Kidney capillary endothelial cell (primary cell): ENCODE measurements around the gene CFAP73.

Source experiments
- DNase-seq: peaks from one replicate; pipeline ENCODE4 v3.0.0-alpha.2; 2018; ENCODE audit warnings: low spot score

The CFAP73 gene

DNA sequence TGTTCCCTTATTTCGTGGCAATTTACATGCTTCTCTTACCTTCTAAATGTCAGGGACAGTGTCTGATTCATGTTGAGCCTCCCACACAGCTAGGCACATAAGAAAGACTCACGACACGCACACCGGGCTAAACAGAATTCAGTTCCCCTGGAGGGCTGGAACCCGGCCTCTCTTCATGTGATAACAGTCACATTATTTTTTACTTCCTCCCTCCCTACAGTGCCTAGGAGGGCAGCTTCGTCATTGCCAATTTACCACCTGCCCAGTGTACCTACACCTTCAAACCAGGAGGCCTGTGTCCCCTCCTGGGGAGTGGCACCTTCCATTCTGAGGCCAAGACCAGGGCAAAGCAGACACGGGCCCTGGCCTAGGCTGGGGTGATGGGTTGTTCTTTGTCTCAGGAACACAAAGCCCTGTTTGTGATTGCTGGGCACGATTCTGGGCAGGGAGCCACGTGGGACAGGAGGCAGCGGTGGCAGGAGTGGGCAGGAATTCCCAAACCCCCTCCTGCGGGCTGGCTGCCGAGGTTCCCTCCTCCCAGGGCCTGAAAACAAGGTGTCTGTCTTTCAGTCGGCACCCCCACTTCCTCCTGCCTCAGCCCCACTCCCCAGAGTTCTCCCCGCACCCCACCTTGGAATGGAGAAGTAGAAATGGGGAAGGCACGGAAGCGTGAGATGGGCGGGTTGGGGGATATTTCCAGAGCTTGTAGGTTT lies 7.2 kb upstream of the CFAP73 start:
- no peak for DNase-seq

DNA sequence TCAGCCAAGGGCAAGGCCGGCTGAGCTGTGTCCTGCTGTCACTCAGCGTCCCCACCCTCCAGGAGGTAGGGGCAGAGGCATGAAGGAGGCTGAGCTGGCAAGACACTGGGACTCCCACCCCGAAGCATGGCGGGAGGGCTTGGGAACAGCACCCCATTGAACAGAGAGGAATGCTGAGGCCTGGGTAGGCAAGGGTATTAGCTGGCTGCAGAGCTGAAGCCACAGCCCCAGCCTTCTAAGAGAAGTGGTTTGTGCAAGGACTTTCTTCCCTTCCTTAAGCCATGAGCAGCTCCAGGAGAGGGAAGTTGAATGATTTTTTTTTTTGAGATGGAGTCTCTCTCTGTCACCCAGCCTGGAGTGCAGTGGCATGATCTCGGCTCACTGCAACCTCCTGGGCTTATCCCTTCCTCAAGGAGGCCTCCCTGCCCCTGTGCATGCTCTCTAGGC lies 6.6 kb upstream of the CFAP73 start:
- no peak for DNase-seq

- DNase-seq, result no peak
Measured at GRCh38 chr12:113143959-113144358, 5.6 kb upstream of the CFAP73 start.

DNA sequence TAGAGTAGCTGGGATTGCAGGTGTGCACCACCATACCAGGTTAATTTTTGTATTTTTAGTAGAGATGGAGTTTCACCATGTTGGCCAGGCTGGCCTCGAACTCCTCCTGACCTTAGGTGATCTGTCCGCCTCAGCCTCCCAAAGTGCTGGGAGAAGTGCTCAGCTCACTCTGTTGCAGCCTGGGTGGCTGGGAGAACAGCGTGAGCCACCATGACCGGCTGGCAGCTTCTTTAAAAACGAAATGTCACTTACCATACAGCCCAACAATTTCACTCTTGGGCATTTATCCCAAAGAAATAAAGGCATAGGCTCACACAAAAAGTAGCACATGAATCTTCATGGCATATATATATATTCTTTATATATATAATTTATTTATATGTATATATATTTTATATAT lies 4.7 kb upstream of the CFAP73 start:
- no peak for DNase-seq

DNA sequence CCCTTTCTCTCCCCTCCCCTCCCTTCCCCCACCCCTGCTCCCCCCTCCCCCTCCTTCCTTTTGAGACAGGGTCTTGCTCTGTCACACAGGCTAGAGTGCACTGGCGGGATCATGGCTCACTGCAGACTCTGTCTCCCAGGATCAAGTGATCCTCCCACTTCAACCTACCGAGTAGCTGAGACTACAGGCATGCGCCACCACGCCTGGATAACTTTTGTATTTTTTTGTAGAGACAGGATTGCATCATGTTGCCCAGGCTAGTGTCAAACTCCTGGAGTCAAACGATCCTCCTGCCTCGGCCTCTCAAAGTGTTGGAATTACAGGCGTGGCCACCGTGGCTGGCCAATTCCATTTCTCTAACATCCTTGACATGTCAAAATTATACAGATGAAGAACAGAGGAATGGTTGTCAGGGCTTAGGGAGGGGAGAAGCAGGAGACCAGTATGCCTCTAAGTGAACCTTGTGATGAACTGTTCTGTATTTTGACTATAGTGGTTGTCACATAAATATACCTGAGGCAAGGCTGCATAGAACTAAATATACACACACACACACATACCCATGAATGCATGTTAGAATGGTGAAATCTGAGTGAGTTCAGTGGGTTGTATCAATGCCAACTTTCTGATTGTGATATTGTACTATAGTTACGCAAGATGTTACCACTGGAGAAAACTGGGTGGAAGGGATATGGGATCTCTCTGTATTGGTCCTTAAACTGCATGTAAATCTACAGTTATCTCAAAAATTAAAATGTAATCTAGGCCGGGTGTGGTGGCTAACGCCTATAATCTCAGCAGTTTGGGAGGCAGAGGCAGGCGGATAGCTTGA lies 3.6 kb upstream of the CFAP73 start:
- DNase-seq, result no peak

- no peak for DNase-seq
Measured at GRCh38 chr12:113146999-113147398, 2.5 kb upstream of the CFAP73 start.

GRCh38 chr12:113151655-113152054 lies 2.1 kb downstream of the CFAP73 start:
- no peak for DNase-seq

DNA sequence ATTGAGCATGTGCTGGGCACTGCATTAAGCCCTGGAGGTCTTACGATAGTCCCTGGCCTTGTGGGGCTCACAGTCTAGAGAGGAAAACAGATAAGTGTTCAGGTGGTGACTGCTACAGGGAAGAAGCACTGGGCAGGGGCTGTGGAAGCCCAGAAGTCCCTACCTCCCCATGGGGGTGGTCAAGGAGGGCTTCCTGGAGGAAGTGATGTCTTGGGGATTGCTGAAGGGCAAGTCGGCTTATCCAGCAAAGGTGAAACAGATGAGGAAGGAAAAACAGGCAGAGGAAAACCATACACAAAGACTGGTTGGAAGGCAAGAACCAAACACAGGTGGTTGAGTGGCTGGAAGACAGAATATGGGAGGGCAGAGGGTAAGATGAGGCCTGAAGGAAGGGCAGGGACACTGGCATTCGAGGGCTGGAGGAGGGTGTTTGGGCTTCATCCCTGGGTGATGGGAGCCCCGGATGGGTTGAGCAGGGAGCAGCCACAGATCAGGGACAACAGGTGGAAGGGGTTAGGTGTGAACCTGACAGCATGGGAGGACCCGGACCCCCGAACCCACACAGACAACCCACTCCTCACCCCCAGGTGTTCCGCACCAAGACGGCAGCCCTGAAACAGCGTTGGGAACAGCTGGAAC lies 2.8 kb downstream of the CFAP73 start:
- no peak for DNase-seq

- peak; percentile 53 for DNase-seq
Measured at GRCh38 chr12:113152835-113153814, 3.6 kb downstream of the CFAP73 start.

- no peak for DNase-seq
Measured at GRCh38 chr12:113154351-113154973, 4.9 kb downstream of the CFAP73 start.

DNA sequence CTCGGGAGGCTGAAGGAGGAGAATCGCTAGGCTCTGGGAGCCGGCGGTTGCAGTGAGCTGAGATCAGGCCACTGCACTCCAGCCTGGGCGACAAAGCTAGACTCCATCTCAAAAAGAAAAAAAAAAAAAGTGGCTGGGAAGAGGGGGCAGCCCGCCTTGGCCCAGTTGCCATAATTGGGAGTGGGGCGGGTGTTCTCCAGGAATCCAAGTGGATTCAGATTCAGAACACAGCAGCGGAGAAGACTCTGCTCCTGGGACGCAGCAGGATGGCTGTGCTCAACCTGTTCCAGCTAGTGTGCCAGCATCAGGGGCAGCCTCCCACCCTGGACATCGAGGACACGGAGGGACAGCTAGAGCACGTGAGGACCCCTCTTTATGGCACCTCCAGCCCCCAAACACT lies 5.5 kb downstream of the CFAP73 start:
- DNase-seq, result no peak

DNA sequence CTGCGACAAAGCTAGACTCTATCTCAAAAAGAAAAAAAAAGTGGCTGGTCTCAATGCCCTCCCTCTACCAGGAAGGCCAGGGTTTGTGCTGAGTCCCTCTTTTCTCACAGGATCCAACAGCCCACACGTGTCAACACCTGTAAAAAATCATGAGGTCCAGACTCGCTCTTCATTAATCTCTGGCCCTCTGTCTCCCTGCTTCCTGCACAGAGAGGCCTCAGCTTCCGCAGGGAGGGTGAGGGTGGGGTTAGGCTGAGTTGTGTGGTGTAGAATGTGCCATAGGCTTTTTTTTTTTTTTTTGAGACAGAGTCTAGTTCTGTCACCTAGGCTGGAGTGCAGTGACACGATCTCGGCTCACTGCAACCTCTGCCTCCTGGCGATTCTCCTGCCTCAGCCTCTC lies 6.1 kb downstream of the CFAP73 start:
- DNase-seq, result no peak

DNA sequence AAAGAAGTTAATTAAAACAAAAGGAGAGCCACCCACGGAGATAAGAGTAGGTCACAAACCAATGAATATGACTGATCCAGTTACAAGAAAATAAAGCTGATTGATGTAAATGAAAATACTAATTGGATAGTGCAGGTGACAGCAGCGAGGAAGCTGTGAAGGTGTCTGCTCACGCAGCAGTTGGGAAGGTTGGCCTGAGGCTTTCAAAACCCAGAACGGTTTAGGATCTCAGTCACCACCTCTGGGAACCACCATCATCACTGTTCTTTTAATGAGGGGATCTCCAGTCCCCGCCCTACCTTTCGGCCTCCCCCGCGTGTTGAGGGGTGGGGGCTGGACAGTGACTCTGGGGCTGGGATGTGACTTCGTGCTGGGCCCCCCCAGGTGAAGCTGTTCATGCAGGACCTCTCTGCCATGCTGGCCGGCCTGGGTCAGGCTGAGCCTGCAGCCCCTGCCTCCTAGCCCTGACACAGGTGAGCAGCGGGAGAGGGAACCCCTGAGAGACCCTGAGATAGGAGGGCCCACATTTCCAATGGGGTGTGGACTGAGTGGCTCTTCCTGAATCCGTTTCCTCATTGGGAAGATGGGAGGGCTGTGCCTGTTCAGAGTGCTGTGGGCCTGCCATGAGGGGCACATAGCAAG lies 7.8 kb downstream of the CFAP73 start:
- DNase-seq, result no peak

DNA sequence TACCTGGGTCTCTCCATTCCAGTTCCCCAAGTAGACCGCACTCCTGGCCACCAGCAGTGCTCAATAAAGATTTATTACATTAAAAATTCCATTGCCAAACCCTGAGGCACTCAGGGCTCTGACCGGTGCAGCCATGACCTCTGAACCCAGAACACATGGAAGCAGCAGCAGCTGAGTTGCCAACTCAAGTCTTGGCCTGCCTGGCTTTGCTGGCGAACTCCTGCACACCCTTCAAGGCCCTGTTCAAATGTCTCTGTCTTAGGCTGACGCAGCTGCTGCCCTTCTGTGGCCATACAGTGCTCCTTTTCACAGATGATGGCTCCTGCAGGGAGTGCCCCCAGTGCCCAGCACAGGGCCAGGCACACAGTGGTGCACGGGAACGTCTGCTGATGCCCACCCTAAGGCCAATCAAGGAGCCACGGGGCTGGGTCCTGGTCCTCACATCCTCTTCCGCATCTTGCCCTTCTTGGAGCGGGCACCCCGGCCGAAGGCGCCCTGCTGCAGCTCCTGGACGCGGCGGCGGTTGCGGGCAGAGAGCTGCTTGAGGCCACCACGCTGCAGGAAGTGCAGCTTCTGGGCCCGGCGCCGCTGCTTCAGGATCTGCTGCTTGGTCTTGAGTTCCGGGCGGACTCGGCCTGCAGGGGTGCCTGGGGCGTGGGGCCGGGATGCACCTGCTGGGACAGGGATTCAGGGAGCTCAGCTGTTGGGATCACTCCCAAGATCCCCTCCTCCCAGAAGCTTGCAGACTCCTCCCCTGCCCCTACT lies 9.1 kb downstream of the CFAP73 start:
- no peak for DNase-seq

DNA sequence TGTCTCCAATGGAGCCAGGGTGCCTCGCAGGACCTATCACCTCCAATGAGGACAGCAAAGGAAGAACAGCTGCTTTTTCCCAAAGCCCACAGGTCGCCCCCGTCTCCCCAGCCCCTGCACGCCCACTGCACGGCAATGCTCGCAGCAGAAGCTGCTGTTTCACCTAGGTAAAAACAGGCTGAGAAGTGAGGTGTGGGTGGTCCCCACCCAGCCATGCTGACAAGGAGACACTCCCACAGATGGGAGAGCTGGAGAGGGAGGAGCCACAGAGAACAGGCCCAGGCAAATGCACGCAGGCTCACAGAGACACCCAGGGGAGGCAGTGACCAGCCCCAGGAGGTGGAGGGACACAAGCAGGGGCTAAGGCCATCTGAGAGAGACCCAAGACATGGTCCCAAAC lies 10.4 kb downstream of the CFAP73 start:
- no peak for DNase-seq

DNA sequence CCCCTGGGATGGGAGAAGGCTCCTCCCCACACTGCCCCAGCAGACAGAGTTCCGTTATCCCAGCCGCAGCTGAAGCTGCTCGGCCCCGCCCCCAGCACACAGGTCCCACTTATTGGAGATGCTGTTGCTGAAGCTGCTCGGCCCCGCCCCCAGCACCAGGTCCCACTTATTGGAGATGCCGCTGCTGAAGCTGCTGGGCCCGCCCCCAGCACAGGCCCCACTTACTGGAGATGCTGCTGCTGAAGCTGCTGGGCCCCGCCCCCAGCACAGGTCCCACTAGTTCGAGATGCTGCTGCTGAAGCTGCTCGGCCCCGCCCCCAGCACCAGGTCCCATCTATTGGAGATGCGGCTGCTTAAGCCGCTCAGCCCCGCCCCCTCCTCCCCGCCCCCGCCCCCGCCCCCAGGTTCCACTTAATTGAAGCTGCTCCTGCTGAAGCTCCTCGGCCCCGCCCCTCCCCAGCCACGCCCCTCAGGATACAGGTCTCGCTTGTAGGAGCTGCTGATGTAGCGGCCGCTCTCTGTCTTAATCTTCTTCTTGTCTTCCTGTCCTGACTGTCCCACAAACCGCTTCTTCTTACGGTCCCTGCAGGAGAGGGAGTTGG lies 12.0 kb downstream of the CFAP73 start:
- DNase-seq, result no peak

GRCh38 chr12:113162102-113163029 lies 12.8 kb downstream of the CFAP73 start:
- peak; percentile 16 for DNase-seq

DNA sequence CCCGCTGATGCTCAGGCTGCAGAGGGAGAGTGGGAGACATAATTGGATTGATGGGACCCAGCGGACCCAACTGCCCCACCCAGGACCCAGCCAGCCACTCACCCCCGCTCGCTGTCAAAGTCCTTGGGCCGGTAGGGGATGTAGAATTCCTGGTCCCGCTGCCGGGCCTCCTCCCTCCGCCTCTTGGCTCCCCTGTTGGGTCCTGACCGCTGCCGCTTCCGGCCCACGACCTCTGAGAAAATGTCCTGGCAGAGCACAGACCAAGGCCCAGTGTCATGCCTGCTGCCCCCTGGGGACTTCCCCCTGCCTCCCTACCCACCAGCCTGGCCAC lies 13.5 kb downstream of the CFAP73 start:
- DNase-seq, result no peak

- DNase-seq, result no peak
Measured at GRCh38 chr12:113164014-113164413, 14.5 kb downstream of the CFAP73 start.
